GM19395 (cell line): ENCODE results near the gene FGD5.

Source experiments
- ATAC-seq: cut with Tn5 transposase; IDR thresholded peaks from one replicate; pipeline ENCODE4 v1.9.1; 2021; ENCODE audit warnings: mild to moderate bottlenecking, moderate library complexity; ENCODE audit not compliant: unreplicated experiment

The FGD5 gene

DNA sequence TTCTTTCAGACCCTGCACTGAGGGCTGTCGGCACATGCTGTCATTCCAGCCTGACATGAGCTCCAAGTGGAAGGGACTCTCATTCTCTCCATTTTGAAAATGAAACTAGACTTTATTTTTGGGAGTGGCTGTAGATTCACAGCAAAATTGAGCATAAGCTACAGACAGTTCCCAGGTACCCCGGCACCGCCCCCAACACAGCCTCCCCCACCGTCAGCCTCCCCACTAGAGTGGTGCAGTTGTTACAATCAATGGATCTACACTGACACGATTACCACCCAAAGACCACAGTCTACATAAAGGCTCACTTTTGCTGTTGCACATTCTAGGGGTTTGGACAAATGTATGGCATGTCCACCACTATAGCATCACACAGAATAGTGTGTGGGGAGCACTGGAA lies 29.5 kb upstream of the FGD5 start:
- ATAC-seq: no peak

DNA sequence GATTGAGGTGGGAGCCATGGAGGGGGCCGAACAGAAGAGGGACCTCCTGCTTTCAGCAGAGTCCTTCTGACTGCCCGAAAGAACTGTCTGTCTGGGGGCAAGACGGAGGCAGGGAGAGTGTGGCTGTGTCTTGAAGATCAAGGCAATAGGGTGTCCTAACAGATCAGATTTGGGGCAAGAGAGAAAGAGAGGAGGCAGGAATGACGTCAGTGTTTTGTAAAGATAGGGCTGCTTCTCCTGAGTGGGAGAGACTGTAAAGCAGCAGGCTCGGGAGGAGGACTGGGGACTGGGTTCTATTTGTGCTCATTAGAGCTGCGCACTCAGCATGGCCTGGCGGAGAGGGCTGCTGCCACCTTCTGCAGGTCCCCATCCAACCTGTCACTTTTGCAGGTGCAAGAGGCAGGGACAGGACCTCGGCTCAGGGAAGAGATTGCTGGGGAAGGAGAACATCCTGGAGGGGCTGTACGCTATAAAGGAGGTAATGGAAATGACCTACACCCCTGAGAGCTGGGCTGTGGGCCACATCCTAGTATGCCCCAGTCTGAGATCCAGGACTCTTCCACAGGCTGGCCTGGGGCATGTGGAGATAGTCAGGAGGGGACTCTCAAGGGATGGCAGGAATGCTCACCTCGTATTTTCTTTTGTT lies 29.0 kb upstream of the FGD5 start:
- no peak for ATAC-seq

- peak; percentile 52 for ATAC-seq
Measured at GRCh38 chr3:14791343-14791945, 27.3 kb upstream of the FGD5 start.

GRCh38 chr3:14792691-14793121 lies 26.1 kb upstream of the FGD5 start:
- no peak for ATAC-seq

- ATAC-seq: no peak
Measured at GRCh38 chr3:14793126-14793857, 25.5 kb upstream of the FGD5 start.

GRCh38 chr3:14793858-14794234 lies 24.9 kb upstream of the FGD5 start:
- no peak for ATAC-seq

GRCh38 chr3:14794435-14794834 lies 24.3 kb upstream of the FGD5 start:
- no peak for ATAC-seq

DNA sequence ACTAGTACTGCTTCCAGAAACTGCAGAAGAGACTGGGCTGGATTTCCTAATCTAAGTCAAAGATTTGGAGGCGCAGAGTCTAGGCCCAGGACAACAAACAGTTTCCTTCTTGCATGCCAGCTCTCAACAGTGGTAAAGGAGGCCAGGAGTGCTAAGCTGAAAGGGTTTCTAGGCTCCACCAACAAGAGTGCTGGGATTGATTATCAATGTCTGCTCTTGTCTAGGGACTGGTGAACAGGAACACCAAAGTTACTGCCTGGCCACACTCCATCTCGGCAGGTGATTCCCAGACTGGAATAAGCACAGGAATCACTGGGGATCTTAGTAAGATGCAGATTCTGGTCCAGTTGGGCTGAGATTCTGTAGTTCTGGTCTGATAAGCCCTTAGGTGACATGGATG lies 22.8 kb upstream of the FGD5 start:
- no peak for ATAC-seq

- ATAC-seq: no peak
Measured at GRCh38 chr3:14796403-14797077, 22.2 kb upstream of the FGD5 start.

DNA sequence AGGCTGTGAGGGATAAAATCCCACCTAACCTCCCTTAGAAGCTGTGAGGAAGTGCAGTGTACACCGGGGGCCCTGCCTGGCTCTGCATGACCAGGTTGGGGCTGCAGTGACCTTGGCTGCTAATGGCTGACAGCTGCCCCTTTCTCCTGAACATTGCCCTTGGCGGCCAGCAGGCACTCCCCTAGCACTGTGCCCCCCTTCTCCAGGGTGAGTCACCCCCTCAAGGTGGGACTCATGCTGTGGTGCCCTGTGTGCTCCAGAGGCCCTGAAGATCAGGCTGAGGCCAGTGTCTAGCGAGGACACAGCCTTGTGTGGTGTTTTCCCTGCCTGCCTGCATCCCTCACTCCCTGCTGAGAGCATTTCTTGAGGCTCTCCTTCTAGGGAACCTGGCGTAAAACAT lies 21.0 kb upstream of the FGD5 start:
- no peak for ATAC-seq

DNA sequence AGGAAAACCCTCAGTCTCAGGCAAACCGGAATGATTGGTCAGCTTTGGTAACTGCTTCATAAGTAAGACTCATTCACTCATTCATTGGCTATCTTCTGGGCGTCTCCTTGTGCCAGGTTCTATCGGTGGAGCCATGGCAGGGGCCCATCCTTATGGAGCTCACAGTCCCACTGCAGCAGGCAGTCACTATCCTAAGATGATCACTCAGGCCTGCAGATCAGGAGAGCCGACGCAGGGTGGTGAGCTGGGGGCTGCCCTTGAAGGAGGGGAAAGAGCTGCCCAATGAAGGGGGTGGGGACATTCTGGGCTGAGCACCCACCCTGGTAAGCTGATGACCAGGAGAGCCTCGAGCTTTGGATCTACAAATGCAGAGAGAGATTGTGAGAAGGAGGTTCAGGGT lies 20.5 kb upstream of the FGD5 start:
- no peak for ATAC-seq

DNA sequence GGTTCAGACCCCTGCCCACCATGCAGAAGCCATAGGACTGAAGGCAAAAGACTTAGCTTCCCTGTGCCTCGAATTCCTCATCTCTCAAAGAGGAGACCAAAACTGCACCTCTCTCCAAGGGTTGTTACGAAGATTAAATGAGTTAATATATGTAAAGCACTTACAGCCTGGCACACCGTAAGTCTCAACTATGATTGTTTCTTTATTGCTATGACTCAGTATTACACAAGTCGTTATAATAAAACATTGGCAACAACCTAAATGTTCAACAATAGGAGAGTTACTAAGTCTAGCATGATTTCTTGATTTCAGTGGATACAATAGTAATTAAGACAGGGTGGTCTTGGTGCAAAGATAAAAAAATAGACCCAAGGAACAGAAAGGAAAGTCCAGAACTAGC lies 19.6 kb upstream of the FGD5 start:
- ATAC-seq: no peak

- no peak for ATAC-seq
Measured at GRCh38 chr3:14801031-14801430, 17.7 kb upstream of the FGD5 start.

GRCh38 chr3:14801668-14802380 lies 16.9 kb upstream of the FGD5 start:
- no peak for ATAC-seq

DNA sequence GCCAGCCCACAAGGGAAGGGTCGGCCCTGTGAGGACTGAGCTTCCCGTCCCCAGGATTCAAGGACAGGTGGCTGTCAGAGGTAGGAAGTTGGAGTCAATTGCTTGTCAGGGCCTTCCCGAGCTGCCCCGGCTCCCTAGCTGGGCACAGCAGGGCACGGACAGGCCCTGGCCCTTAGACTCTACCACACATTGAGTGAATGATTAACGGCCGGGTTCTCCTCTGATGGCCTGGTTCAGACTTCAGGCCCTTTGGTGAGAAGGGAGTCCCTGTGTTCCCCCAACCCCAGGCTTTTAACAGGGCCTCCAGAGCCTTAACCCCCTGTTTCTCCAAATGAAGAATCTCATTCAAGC lies 16.4 kb upstream of the FGD5 start:
- ATAC-seq: no peak

DNA sequence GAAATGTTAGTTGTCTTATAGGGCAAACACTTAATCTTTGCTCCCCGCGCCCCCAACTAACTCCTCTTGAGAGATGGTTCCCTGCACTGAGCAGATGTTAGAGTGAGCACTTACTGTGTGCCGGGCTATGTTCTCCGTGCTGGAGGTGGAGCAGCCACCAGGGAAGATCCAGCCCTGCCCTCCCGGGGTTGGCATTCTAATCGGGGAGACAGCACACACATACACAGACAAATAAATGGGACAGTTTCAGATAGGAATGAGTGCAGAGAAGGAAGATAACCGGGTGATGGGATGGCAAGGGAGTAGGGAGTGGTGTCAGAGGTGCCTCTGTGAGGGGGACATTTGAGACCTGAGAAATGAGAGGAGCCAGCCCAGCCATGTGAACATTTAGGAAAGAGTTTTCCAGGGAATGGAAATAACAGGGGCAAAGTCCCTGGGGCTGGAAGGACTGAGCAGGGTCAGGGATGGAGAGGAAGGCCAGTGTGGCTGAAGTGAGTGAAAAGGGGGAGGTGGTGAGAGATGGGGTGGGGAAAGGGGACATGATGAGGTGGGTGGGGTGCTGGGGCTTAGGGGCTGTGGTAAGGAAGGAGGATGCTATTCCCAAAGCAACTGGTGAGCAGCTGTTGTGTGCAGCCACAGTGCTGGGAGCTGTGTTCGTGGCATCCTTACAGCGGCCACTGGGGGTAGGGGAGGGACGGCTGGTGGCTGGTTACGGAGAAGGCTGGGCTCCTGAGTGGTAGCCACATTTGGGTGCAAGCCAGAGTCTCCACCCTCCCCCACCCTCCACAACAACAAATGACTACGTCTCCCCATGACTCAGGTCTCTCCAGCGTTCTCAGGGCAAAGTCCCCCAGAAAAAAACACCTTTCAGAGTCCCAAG lies 15.4 kb upstream of the FGD5 start:
- ATAC-seq: no peak

GRCh38 chr3:14803981-14804834 lies 14.6 kb upstream of the FGD5 start:
- no peak for ATAC-seq

DNA sequence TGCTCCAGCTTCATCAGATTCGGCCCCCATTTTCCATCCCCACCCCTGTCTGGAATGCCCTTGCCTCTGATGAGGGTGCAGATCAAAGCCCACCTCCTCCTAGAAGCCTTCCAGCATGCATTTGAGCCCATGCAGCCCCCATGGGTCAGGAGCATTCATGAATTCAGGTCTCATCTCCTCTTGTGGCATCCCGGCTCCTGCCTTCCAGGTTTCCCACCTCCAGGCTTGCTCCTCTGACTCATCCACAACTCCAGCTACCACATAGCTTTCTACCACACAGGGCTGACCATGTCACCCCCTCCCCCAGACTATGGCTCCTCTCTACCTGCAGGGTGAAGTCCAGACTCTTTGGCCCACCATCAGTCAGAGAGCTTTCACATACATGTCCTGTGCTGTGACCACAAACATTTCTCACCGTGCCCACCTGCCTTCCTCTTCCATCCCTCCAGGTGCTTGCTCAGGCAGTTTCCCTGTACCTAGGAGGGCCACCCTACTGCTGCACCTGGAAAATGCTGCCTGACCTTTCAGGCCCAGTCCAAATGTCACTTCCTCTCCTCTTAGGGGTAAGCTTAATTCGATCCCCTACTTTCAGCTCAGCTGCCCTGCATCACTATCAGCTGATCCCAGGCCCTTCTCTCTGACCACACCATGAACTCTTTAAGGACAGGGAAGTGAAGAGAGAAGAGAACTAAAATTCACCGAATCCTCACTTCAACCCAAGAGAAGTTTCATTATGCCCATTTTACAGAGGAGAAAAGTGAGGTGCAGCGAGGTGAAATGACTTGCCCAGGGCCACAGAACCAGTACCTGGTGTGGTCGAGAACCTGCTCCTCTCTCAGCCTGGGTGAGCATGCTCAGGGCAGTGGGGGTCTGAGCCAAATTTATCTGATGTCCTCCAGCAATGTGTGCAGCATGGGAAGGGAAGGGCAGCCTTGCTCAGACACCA lies 13.7 kb upstream of the FGD5 start:
- no peak for ATAC-seq
